GM18951 (cell line): ENCODE measurements around the gene RDH5.

ENCODE experiments used
- POLR2A ChIP-seq: IDR thresholded peaks from 4 replicates; pipeline ENCODE4 v1.6.1; 2011; ENCODE audit warnings: mild to moderate bottlenecking; ENCODE audit not compliant: insufficient read length, insufficient read depth; ENCODE audit errors: extremely low read depth
- in situ Hi-C: fragments of 300-500 bp; cut with MboI; formaldehyde crosslinking; loops from one replicate; pipeline ENCODE4 v1.12.0; 2022; ENCODE audit warnings: low sequenced_read_pairs, mixed read lengths, inconsistent platforms; ENCODE audit not compliant: unreplicated experiment

The RDH5 gene

DNA sequence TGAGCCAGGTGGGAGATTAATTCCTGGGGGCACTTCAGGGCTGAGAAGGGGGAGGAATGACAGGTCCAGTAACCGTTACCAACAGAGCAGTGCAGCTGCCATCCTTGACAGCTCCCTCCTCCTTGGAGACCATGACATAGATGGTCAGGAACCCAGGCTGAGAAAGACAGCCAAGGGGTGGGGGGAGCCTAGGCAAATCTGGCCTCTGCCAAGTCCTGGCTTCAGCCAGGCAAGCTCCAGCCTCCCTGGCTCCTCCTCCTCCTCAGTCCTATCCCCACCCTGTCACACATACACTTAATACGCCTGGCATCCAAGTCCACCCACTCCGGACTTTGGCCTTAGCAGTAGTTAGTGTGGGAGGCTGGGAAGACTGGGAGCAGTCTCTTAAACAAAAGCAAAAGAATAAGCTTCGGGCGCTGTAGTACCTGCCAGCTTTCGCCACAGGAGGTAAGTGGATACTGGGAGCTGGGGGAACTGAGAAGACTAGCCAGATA is at the start of gene RDH5:
RDH5 (plus strand) TSS at position 323 of the 494 bp plus-strand sequence. CDS start 792 bp downstream, outside the sequence.
- in situ Hi-C loops: no loop called here
- no peak for TF ChIP-seq POLR2A

DNA sequence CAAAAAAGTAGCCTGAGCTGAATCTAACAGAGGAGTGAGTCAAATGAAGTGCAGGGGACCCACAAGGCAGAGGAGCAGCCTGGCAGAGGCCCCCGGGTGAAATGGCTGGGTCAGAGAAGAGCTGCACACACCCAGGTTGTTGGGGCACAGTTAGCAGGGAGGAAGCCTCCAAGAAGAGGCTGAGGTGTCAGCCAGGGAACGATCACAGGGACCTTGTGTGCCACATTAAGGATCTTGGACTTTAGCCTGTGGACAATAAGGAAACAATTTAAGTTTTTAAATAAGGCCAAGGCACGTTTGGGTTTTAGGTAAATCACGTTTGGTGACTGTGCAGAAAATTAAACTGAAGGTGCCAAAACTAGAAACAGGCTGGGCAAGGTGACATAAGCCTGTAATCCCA is 48.4 kb upstream of the RDH5 start:
- in situ Hi-C loops: no loop called here
- no peak for TF ChIP-seq POLR2A

DNA sequence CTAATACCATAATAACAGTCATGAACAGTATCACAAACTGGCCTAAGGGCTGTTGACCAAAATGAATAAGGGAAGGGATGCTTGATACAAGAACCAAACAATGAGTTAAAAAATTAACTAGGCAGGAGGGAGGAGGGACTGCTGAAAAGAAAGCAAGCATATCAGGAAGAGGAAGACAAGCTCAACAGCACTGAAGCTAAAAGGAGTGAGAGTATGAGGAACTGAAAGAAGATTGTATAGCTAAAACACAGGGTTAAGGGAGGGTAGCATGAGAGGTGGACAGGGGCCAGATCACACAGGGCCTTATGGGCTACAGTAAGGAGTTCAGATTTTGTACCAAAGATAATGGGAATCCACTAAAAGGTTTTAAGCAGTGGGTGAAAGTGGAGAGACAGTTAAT is 46.6 kb upstream of the RDH5 start:
- TF ChIP-seq POLR2A: peak; percentile 25
- in situ Hi-C loops: no loop called here

GRCh38 chr12:55675666-55676065 is 44.5 kb upstream of the RDH5 start:
- in situ Hi-C loops: no loop called here

DNA sequence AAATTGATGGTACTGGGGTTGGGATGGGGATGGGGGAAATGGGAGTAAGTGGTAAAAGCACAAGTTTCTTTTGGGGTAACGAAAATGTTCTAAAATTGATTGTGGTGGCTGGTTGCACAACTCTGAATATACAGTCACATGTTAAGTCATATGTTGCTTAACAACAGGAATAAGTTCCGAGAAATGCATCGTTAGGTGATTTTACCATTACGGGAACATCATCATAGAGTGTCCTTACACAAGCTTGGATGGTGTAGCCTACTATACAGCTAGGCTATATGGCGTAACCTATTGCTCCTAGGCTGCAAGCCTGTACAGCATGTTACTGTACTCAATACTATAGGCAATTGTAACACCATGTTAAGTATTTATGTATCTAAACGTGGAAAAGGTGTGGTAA is 43.5 kb upstream of the RDH5 start:
- in situ Hi-C loops: no loop called here
- no peak for TF ChIP-seq POLR2A

More at GRCh38 chr12:55675666-55676065, 44.5 kb upstream of the RDH5 start:
- TF ChIP-seq POLR2A: no peak

- in situ Hi-C loops: no loop called here
- TF ChIP-seq POLR2A: no peak
These were observed 40.5 kb upstream of the RDH5 start for GRCh38 chr12:55679691-55680090.

DNA sequence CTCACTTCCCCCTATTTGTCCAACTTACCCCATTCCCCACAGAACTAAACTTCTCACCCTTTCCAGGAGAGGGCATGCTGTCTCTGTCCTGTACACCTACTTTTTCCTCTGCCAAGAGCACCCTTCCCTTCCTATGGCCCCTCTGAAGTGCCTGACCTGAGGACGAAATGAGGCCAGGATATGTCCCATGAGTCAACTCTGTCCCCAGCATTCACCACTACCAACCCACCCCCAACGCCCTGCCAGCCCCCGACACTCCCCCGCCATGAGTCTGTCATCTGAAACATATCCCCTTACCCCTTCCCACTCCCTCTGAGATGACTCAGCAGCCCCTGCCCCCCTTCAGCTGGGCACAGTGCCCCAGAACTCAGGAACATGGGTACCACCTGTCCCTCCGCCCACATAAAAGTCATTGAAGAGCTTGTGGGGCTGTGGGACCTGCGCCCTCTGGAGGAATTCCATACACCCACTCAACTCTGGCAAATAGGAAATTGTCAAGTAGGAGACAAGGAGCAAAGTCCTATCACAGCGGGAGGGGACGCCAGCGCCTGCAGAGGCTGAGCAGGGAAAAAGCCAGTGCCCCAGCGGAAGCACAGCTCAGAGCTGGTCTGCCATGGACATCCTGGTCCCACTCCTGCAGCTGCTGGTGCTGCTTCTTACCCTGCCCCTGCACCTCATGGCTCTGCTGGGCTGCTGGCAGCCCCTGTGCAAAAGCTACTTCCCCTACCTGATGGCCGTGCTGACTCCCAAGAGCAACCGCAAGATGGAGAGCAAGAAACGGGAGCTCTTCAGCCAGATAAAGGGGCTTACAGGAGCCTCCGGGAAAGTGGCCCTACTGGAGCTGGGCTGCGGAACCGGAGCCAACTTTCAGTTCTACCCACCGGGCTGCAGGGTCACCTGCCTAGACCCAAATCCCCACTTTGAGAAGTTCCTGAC is 38.8 kb upstream of the RDH5 start:
- in situ Hi-C loops: no loop called here
- TF ChIP-seq POLR2A: no peak

- in situ Hi-C loops: no loop called here
- no peak for TF ChIP-seq POLR2A
These were observed 38.0 kb upstream of the RDH5 start for GRCh38 chr12:55682087-55682796.

- in situ Hi-C loops: no loop called here
- no peak for TF ChIP-seq POLR2A
These were observed 36.5 kb upstream of the RDH5 start for GRCh38 chr12:55683676-55684075.

- in situ Hi-C loops: no loop called here
- no peak for TF ChIP-seq POLR2A
These were observed 35.3 kb upstream of the RDH5 start for GRCh38 chr12:55684761-55685370.

DNA sequence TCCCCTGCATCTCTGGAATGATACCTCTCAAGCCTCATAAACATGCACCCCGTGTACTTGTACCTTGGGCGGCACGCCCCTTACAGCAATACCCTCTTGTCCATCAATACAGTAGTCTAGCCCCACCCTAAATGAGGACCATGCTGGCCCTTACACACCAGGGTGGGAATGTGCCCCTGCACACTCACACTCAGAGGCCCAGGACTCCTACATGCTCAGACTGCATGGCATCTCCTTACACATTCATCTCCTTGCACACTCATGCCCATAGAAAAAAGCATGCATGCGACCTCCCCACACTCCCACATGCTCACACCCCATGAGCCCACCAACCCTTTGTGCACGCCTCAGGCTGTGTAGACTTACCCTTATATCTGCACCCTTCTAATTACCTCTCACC is 34.5 kb upstream of the RDH5 start:
- TF ChIP-seq POLR2A: no peak
- in situ Hi-C loops: no loop called here

DNA sequence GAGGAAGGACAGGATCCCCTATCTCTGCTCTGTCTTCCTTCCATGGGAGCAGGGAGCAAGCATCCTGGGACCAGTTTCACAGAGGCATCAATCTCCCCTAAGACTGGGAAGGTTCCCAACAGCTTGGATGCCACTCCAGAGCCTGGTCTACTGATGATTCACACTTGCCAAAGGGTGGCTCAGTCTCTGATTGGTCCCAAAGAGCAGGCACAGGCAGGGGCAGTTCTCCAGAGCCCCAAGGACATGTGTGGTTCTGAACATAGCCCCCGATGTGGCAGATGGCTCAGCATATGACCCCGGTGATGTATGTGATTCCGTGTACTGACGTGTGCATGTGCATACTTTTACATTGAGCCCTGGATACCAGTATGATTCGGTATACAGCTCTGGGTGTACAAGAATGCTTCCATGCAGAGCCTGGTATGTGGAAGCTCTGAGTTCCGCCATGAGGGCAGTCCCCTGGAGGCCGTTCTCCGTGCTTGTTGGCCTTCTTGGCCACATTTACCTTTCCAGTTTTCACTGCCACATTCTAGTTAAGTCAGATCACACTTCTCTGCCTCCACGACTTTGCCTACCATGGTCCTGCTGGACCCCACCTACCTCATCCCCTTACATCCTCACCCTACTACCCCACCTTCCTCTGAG is 33.7 kb upstream of the RDH5 start:
- in situ Hi-C loops: no loop called here
- TF ChIP-seq POLR2A: no peak

DNA sequence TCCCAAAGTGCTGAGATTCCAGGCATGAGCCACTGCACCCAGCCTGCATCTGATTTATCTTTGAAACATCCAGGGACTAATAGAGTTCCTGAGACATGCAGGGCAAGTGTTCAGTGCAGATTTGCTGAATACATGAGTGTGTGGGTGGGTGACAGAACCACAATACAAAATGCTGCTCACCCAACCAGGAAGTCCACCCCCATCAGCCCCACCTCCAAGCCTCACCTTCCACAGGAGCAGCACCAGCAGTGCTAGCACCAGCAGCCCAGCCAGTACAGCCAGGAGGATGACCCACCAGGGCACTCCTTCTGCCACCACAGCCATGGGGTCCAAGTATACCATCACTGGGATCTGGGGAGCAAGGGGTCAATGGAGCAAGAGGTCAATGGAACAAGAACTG is 32.4 kb upstream of the RDH5 start:
- TF ChIP-seq POLR2A: no peak
- in situ Hi-C loops: no loop called here
